ENCODE measurements around the gene SPRR2F.

DNA sequence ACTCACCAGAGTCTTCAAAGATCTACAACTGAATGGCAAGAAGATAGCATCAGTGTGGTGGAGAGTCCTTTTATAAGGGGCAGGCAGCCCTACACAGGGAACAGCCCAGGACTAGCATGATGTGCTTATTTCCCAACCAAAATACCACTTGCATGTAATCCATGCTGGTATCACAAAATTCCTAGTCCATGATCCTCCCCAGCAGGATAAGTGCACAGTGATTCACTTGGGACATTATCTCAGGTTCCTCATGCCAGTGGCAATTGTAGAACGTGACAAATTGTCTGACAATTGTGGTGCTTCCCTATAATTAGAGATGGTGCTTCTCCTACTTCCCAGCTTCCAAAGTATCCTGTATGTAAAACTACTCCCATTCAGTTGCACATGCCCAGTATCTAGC lies 37.5 kb upstream of the SPRR2F start, which contains the start of gene SPRR2G:
- TF ChIP-seq, protein P1, sequence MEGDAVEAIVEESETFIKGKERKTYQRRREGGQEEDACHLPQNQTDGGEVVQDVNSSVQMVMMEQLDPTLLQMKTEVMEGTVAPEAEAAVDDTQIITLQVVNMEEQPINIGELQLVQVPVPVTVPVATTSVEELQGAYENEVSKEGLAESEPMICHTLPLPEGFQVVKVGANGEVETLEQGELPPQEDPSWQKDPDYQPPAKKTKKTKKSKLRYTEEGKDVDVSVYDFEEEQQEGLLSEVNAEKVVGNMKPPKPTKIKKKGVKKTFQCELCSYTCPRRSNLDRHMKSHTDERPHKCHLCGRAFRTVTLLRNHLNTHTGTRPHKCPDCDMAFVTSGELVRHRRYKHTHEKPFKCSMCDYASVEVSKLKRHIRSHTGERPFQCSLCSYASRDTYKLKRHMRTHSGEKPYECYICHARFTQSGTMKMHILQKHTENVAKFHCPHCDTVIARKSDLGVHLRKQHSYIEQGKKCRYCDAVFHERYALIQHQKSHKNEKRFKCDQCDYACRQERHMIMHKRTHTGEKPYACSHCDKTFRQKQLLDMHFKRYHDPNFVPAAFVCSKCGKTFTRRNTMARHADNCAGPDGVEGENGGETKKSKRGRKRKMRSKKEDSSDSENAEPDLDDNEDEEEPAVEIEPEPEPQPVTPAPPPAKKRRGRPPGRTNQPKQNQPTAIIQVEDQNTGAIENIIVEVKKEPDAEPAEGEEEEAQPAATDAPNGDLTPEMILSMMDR (IDR thresholded peaks at IDR 0.05), result no peak
- TF ChIP-seq POLR2A (IDR thresholded peaks at IDR 0.05), result no peak
- TF ChIP-seq POLR2AphosphoS5 (IDR thresholded peaks at IDR 0.05), result no peak
- no peak for TF ChIP-seq EP300 (IDR thresholded peaks at IDR 0.05)

Measured in stomach (tissue), 4 donors.